Stimulated activated CD4-positive, alpha-beta T cell treated with anti-CD3 and anti-CD28 coated beads, Interleukin-15, amount 100 ng/mL, for 48 hours (primary cell): ENCODE results near the gene DEAF1.

Source experiments
- DNase-seq, 2 donors: peaks; one replicate each; pipeline ENCODE4 v3.0.0-alpha.2; 2020; ENCODE audit warnings: low read depth in 2 of 2

DEAF1 gene

GRCh38 chr11:612201-612960 lies 82.6 kb downstream of the DEAF1 start:
- no peak for DNase-seq

- no peak for DNase-seq
These were observed 83.7 kb downstream of the DEAF1 start for GRCh38 chr11:611001-611996.

- no peak for DNase-seq
These were observed 84.7 kb downstream of the DEAF1 start for GRCh38 chr11:610146-610801.

GRCh38 chr11:609341-609811 lies 85.6 kb downstream of the DEAF1 start:
- DNase-seq, result no peak

GRCh38 chr11:608791-609251 lies 86.2 kb downstream of the DEAF1 start:
- DNase-seq, result no peak

GRCh38 chr11:607971-608659 lies 86.9 kb downstream of the DEAF1 start:
- DNase-seq, result no peak

- no peak for DNase-seq
These were observed 87.8 kb downstream of the DEAF1 start for GRCh38 chr11:607020-607780.

GRCh38 chr11:606245-606644 lies 88.8 kb downstream of the DEAF1 start:
- DNase-seq, result no peak

- no peak for DNase-seq
These were observed 89.5 kb downstream of the DEAF1 start for GRCh38 chr11:605286-606129.

GRCh38 chr11:603154-603553 lies 91.9 kb downstream of the DEAF1 start:
- DNase-seq, result no peak

- DNase-seq, result no peak
These were observed 93.3 kb downstream of the DEAF1 start for GRCh38 chr11:601573-602245.

GRCh38 chr11:598005-598680 lies 96.9 kb downstream of the DEAF1 start:
- DNase-seq, result no peak

- DNase-seq, result no peak
These were observed 97.8 kb downstream of the DEAF1 start for GRCh38 chr11:597166-597725.

GRCh38 chr11:596374-596773 lies 98.6 kb downstream of the DEAF1 start:
- DNase-seq, result no peak

- no peak for DNase-seq
These were observed 99.6 kb downstream of the DEAF1 start for GRCh38 chr11:595400-595799.
